Liver (tissue), 9 donors: Measurements from ENCODE around the gene DPH3. TPM values are rescaled to one million over a fixed set of nuclear protein-coding genes. Genes with fewer than 3 reads are reported as not detected.

Experiments
- DNase-seq: peaks from one replicate; pipeline ENCODE4 v3.0.0-alpha.2; 2017; ENCODE audit warnings: low spot score
- H3K27ac ChIP-seq, 2 donors: one replicate each; pipeline ENCODE4 v1.7.0; 2013; ENCODE audit warnings: inconsistent platforms in 2 of 2, low read length in 2 of 2, control low read depth in 1 of 2, low read depth in 1 of 2, mild to moderate bottlenecking in 1 of 2
- H3K27me3 ChIP-seq, 4 donors: one replicate each; pipeline versions ENCODE4 v1.6.1 to v1.7.0; 2013; ENCODE audit warnings: low read length in 3 of 4, inconsistent platforms in 1 of 4, mild to moderate bottlenecking in 1 of 4, moderate library complexity in 1 of 4; ENCODE audit not compliant: control insufficient read depth in 4 of 4, insufficient read depth in 4 of 4
- H3K36me3 ChIP-seq, 4 donors: one replicate each; pipeline versions ENCODE4 v1.6.1 to v1.7.0; 2013; ENCODE audit warnings: low read length in 3 of 4, mild to moderate bottlenecking in 3 of 4, low read depth in 1 of 4, moderate library complexity in 1 of 4; ENCODE audit not compliant: control insufficient read depth in 4 of 4, insufficient read depth in 3 of 4
- H3K4me1 ChIP-seq, 4 donors: one replicate each; pipeline versions ENCODE4 v1.6.1 to v1.7.0; 2013; ENCODE audit warnings: low read length in 3 of 4, mild to moderate bottlenecking in 3 of 4, moderate library complexity in 1 of 4; ENCODE audit not compliant: control insufficient read depth in 4 of 4, insufficient read depth in 4 of 4
- H3K4me3 ChIP-seq, 3 donors: one replicate each; pipeline versions ENCODE4 v1.6.1 to v1.7.0; 2013; ENCODE audit warnings: low read length in 3 of 3, control low read depth in 1 of 3, low read depth in 1 of 3, mild to moderate bottlenecking in 1 of 3
- H3K9ac ChIP-seq, 2 donors: one replicate each; pipeline ENCODE4 v1.7.0; 2013; ENCODE audit warnings: low read length in 2 of 2, mild to moderate bottlenecking in 2 of 2, moderate library complexity in 2 of 2, control low read depth in 1 of 2, low read depth in 1 of 2
- H3K9me3 ChIP-seq, 4 donors: one replicate each; pipeline versions ENCODE4 v1.6.1 to v1.7.0; 2013; ENCODE audit warnings: low read length in 3 of 4; ENCODE audit not compliant: control insufficient read depth in 4 of 4
- CTCF ChIP-seq: fragments of 150-350 bp; IDR thresholded peaks from 2 replicates; pipeline ENCODE4 v1.5.1; 2017; ENCODE audit warnings: improper control_type of control experiment, low read depth, low read length; ENCODE audit not compliant: missing input control
- EGR1 ChIP-seq, 2 donors: IDR thresholded peaks; 2 replicates each; pipeline ENCODE4 v1.6.1; 2016 to 2018; ENCODE audit warnings: antibody characterized with exemption in 2 of 2, low read depth in 2 of 2
- FOXA1 ChIP-seq: IDR thresholded peaks from 2 replicates; pipeline ENCODE4 v1.6.1; 2016; ENCODE audit warnings: antibody characterized with exemption
- FOXA2 ChIP-seq: IDR thresholded peaks from 2 replicates; pipeline ENCODE4 v1.6.1; 2016; ENCODE audit warnings: antibody characterized with exemption
- GABPA ChIP-seq, 2 donors: IDR thresholded peaks in 1 of 2; conservative IDR thresholded peaks in 1 of 2; 2 replicates each; pipeline ENCODE4 v1.6.1; 2016; ENCODE audit warnings: antibody characterized with exemption in 2 of 2, mild to moderate bottlenecking in 1 of 2, moderate library complexity in 1 of 2
- HNF4A ChIP-seq, 2 donors: conservative IDR thresholded peaks; 2 replicates each; pipeline ENCODE4 v1.6.1; 2016; ENCODE audit warnings: antibody characterized with exemption in 2 of 2, mild to moderate bottlenecking in 2 of 2
- HNF4G ChIP-seq: IDR thresholded peaks from 2 replicates; pipeline ENCODE4 v1.6.1; 2016; ENCODE audit warnings: antibody characterized with exemption
- JUND ChIP-seq, 2 donors: IDR thresholded peaks; 2 replicates each; pipeline ENCODE4 v1.6.1; 2016; ENCODE audit warnings: antibody characterized with exemption in 2 of 2
- NR2F2 ChIP-seq: IDR thresholded peaks from 2 replicates; pipeline ENCODE4 v1.6.1; 2016; ENCODE audit warnings: antibody characterized with exemption
- RAD21 ChIP-seq, 2 donors: IDR thresholded peaks; 2 replicates each; pipeline ENCODE4 v1.6.1; 2016; ENCODE audit warnings: antibody characterized with exemption in 2 of 2, mild to moderate bottlenecking in 2 of 2
- REST ChIP-seq: IDR thresholded peaks from 2 replicates; pipeline ENCODE4 v1.6.1; 2016; ENCODE audit warnings: antibody characterized with exemption, mild to moderate bottlenecking
- SP1 ChIP-seq: IDR thresholded peaks from 2 replicates; pipeline ENCODE4 v1.6.1; 2018; ENCODE audit warnings: antibody characterized with exemption, mild to moderate bottlenecking
- TAF1 ChIP-seq: conservative IDR thresholded peaks from 2 replicates; pipeline ENCODE4 v1.6.1; 2016; ENCODE audit warnings: antibody characterized with exemption, mild to moderate bottlenecking
- YY1 ChIP-seq: IDR thresholded peaks from 2 replicates; pipeline ENCODE4 v1.6.1; 2016; ENCODE audit warnings: antibody characterized with exemption, mild to moderate bottlenecking
- ZBTB33 ChIP-seq: IDR thresholded peaks from 2 replicates; pipeline ENCODE4 v1.6.1; 2016; ENCODE audit warnings: antibody characterized with exemption
- WGBS: extraction: QIAGEN DNeasy Blood & Tissue Kit; methylation state at CpG from one replicate; pipeline ENCODE4 v1.1.7; 2013; 5-methylcytosine and 5-hydroxymethylcytosine counted together
- polyA plus RNA-seq, 2 donors: library from polyadenylated mRNA; stranded (reverse) in 1 of 2; unstranded in 1 of 2; fragments of 200-250 nt in 1 of 2; fragments of >200 nt in 1 of 2; fragmentation: Nextera tagmentation in 1 of 2; extraction: Ambion mirVana in 1 of 2; gene quantifications; one replicate each; pipeline versions ENCODE4 v1.2.1 to v1.2.3, GENCODE V29; 2013 to 2015
- total RNA-seq, 2 donors: library from RNA; depleted of rRNA; stranded (reverse); fragments of >200 nt; gene quantifications; one replicate each; pipeline ENCODE4 v1.2.3, GENCODE V29; 2014
- donor health status: healthy.
- donor health status: healthy.
- donor health status: healthy.
- donor health status: healthy.
- donor health status: healthy.

DPH3 gene
- total and polyA plus RNA-seq, 4 donors = 7.8 to 19.1 (median 11.6) TPM

DNA sequence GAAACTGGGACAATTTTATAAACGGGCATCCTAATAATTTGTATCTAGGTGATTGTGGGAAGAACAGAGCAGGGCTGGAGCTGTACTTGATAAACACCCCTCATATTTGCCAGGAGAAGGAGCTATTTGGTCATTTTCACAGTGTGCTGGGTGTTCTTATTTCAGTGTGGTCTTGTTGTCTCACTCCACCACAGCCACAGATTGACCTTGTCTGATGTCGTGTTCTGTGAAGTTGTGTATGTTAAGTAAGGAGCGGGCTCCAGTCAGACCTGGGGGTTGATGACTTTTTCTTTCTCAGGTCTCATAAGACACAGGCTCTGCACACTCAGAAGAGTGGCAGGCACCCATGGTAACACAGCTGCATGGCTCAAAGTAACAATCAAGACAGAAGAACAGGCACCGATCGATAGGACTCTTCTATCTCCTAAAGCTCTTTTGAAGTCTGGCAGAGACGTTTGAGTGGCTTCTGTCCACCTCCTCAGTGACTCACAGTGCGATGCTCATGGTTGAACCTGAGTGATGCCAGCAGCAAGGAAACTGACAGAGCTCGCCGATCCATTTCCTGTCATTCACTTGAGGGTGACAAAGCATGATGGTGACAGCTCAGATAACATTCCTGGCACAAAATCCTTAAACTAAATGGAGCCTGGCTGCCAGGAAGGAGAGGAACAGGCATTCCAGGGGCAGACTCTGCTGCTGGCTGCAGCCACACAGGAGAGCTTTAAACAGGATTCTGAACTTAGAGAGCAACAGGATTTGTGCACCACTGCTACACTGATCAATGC, 20.8 kb downstream of the DPH3 start (continued):
- no peak for TF ChIP-seq REST

- Histone ChIP-seq H3K27ac (no peak overlapping the region), H3K4me1 (peaks cover 0 to 11% (median 0%) of the 10 kb centered on the region in 4 donors), H3K27me3 (no peaks in the 10 kb centered on the region), H3K9me3 (no peaks in the 10 kb centered on the region), H3K36me3 (no peaks in the 10 kb centered on the region), H3K9ac (no peak overlapping the region), H3K4me3 (no peak overlapping the region)
- 92% methylated on average over 5 of the region's 5 CpGs for WGBS
- no peak for DNase-seq
- no peak for TF ChIP-seq TAF1
- no peak for TF ChIP-seq ZBTB33
- TF ChIP-seq EGR1 (IDR thresholded peaks at IDR 0.05; ENCODE audit: low read depth in 2 of 2) = no peak
- TF ChIP-seq FOXA2 = no peak
- TF ChIP-seq JUND (IDR thresholded peaks at IDR 0.05) = no peak
- TF ChIP-seq YY1 = no peak
- no peak for TF ChIP-seq CTCF
- TF ChIP-seq GABPA (IDR thresholded peaks at IDR 0.05 in 1 of 2, conservative IDR thresholded peaks at IDR 0.05 in 1 of 2) = no peak
- TF ChIP-seq HNF4G = no peak
- TF ChIP-seq SP1 = no peak
- no peak for TF ChIP-seq HNF4A (conservative IDR thresholded peaks at IDR 0.05)
- no peak for TF ChIP-seq REST
- no peak for TF ChIP-seq FOXA1
- no peak for TF ChIP-seq NR2F2
- no peak for TF ChIP-seq RAD21 (IDR thresholded peaks at IDR 0.05)
These were observed 22.6 kb downstream of the DPH3 start for GRCh38 chr3:16242177-16242576.
